Activated CD4-positive, alpha-beta T cell treated with anti-CD3 and anti-CD28 coated beads for 36 hours (primary cell): ENCODE results near the gene EIF2B1. TPM values are rescaled to one million over a fixed set of nuclear protein-coding genes. Genes with fewer than 3 reads are reported as not detected.

Experiments
- total RNA-seq, 2 experiments: library from RNA; stranded (reverse); gene quantifications; one replicate each; pipeline ENCODE4 v1.2.3, GENCODE V29; 2021

Gene EIF2B1
- total RNA-seq, 2 experiments from 2014 or later, result 52.7 to 61.0 TPM

Other genes starting within 250 kb of the EIF2B1 start
- 10 to 100 TPM; 47.0 to 78.4 TPM for gene KMT5A, start 249.6 kb downstream of the EIF2B1 start, total RNA-seq
- gene RILPL2, start 197.0 kb downstream of the EIF2B1 start, total RNA-seq, result 10 to 100 TPM; 10.4 to 12.1 TPM
- 10 to 100 TPM; 24.1 to 24.8 TPM for gene SNRNP35, start 175.5 kb downstream of the EIF2B1 start, total RNA-seq
- gene RILPL1, start 100.0 kb downstream of the EIF2B1 start, total RNA-seq, result 1 to 10 TPM; 4.7 to 5.3 TPM
- gene TMED2, start 49.1 kb downstream of the EIF2B1 start, total RNA-seq, result 100 to 1,000 TPM; 132 to 165 TPM
- gene DDX55, start 31.6 kb downstream of the EIF2B1 start, total RNA-seq, result 10 to 100 TPM; 44.3 to 49.4 TPM
- gene GTF2H3, start 143 bp upstream of the EIF2B1 start, total RNA-seq, result 10 to 100 TPM; 60.4 to 77.1 TPM
- gene TCTN2, start 37.4 kb upstream of the EIF2B1 start, total RNA-seq, result 1 to 10 TPM; 4.4 to 4.5 TPM
- gene ATP6V0A2, start 78.7 kb upstream of the EIF2B1 start, total RNA-seq, result 10 to 100 TPM; 71.9 to 79.1 TPM
- under 1 TPM; 0.16 to 0.37 TPM for gene DNAH10, start 128.6 kb upstream of the EIF2B1 start, total RNA-seq